NCI-H69 (cell line): ENCODE results near the gene NLRC5.

Experiments
- DNase-seq: peaks from one replicate; lab custom pipeline; 2025; lab: John Stamatoyannopoulos, UW

Gene NLRC5, protein sequence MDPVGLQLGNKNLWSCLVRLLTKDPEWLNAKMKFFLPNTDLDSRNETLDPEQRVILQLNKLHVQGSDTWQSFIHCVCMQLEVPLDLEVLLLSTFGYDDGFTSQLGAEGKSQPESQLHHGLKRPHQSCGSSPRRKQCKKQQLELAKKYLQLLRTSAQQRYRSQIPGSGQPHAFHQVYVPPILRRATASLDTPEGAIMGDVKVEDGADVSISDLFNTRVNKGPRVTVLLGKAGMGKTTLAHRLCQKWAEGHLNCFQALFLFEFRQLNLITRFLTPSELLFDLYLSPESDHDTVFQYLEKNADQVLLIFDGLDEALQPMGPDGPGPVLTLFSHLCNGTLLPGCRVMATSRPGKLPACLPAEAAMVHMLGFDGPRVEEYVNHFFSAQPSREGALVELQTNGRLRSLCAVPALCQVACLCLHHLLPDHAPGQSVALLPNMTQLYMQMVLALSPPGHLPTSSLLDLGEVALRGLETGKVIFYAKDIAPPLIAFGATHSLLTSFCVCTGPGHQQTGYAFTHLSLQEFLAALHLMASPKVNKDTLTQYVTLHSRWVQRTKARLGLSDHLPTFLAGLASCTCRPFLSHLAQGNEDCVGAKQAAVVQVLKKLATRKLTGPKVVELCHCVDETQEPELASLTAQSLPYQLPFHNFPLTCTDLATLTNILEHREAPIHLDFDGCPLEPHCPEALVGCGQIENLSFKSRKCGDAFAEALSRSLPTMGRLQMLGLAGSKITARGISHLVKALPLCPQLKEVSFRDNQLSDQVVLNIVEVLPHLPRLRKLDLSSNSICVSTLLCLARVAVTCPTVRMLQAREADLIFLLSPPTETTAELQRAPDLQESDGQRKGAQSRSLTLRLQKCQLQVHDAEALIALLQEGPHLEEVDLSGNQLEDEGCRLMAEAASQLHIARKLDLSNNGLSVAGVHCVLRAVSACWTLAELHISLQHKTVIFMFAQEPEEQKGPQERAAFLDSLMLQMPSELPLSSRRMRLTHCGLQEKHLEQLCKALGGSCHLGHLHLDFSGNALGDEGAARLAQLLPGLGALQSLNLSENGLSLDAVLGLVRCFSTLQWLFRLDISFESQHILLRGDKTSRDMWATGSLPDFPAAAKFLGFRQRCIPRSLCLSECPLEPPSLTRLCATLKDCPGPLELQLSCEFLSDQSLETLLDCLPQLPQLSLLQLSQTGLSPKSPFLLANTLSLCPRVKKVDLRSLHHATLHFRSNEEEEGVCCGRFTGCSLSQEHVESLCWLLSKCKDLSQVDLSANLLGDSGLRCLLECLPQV (N-terminal part only)

DNA sequence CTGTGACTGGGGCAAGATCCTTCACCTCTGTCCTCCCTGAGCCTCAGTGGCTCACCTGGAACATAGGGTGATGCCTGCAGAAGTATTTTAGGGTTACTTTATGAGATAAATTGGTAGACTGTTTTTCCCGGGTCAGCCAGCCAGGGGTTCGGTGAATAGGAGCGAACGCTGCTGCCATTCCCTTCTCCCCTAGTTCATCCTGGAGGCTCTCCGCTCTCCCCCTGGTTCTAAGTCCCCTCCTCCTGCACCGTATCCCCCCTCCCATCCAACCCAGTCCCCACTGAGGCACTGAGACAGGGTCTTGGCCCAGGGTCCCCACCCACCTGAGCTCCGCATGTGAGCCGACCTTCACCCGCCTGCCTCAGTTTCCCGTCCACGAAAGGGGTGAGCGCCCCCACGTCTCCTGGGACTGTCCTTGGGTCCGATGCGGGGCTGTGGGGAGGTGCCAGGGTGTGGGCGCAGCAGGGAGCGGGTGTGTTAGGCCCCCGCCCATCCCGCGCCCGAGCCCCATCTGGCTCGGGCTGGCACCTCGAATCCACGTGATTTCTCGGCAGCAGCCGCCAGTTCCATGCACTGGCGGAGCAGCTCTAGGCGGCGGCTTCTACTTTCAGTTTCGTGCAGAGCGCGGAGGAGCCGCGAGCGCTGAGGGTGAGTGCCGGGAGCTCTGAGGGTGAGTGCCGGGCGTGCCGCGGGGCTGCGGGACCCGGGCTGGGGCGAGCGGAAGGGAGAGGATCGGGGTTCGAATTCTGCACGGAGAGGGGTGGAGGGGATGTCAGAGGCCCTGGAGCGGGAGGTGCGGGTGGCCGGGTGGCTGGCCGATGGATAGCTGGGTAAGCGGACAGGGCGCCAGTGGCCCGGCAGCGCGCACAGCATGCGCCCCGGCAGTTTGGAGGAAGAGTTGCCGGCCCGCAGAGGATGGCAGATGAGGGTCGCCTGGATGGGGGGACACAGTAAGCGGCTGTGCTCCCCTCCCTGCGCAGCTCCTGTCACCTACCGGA is at the start of gene NLRC5:
NLRC5 (plus strand) TSS at position 610 of the 998 bp plus-strand sequence. CDS start 31,156 bp downstream, outside the sequence.
- DNase-seq = peak; percentile 77

DNA sequence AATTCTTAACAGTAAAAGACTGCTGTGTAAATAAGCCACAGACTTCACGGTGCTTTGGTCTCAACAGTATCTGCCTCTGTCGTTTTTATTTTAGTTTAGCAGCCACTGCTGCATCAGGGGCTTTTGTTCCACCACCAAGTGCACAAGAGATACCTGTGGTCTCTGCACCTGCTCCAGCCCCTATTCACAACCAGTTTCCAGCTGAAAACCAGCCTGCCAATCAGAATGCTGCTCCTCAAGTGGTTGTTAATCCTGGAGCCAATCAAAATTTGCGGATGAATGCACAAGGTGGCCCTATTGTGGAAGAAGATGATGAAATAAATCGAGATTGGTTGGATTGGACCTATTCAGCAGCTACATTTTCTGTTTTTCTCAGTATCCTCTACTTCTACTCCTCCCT is 49.6 kb upstream of the NLRC5 start:
- no peak for DNase-seq

DNA sequence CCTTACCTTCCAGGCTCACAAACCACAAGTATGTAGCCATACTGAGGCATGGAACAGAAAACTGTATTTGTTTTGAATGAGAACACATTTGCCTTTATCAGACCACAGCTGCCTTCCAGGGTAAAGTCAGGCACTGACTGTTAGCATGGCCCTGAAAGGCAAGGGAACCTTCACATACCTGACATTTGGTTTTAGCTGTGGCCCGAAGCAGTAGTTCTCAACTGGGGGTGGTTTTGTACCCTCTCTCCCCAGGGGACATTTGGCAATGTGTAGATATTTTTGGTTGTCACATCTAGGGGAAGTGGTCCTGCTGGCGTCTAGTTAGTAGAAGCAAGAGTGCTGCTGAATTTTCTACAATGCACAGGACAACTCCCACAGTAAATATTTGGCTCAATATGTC is 48.3 kb upstream of the NLRC5 start:
- DNase-seq = no peak

DNA sequence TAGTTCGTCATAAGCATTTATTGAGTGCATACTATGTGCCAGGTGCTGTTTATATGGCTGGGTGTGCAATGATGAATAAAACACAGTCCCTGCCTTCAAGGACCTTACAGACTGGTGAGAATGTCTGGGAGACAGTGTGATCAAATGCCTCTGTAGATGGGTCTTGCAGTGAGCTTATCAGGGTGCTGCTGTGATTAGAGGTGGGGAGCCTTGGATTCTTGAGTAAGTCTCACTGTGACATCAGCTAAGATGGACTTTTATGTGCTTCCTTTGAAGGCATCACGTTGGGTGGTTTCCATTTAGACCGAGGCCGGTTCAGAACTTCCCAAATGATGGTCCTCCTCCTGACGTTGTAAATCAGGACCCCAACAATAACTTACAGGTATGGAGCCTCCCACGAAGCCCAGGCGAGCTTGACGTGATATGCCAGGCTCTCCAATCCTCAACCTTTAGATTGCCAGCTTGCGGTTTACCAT is 47.5 kb upstream of the NLRC5 start:
- no peak for DNase-seq

DNA sequence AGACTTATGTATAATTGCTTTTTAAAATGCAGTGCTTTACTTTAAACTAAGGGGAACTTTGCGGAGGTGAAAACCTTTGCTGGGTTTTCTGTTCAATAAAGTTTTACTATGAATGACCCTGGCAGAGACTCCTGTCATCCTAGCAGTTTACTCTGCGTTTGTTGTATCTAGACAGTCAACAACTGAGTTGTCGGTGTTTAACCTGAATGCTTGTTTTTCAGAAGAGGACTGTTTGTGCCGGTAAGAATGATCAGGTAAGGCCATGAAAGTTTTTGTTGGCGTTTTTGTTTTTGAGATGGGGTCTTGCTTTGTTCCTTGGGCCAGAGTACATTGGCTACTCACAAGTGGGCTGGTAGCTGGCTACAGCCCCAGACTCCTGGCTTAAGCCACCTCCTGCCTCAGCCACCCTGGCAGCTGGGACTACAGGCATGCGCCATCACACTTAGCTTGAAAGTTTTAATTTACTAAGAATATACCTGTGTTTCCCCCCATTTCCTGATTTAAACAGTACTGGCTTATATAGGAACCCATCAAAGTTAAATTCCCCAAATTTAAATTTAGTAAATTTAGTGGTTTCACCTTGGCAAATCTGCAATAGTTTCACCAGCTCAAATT is 45.5 kb upstream of the NLRC5 start:
- no peak for DNase-seq

- DNase-seq = peak; percentile 79
These were observed 44.2 kb upstream of the NLRC5 start for GRCh38 chr16:56944954-56945839.

- no peak for DNase-seq
These were observed 43.4 kb upstream of the NLRC5 start for GRCh38 chr16:56945847-56946527.

- DNase-seq = no peak
These were observed 42.4 kb upstream of the NLRC5 start for GRCh38 chr16:56946767-56947603.

DNA sequence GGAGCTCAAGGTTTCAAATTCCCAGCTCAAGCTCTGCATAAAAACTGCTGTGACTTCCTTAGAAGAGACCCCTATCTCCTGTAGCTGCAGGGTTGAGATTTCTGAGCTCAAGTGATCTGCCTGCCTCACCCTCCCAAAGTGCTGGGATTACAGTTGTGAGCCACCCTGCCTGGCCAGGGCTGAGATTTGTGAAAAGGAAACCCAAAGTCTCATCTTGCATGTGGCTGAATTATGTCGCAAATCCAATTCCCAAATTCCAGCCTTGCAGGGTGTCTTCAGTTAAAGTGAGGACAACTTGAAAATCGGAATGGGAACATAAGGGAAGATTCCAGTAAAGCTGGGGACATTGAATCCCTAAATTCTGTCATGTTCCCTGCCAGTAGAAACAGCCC is 41.8 kb upstream of the NLRC5 start:
- DNase-seq = no peak

- no peak for DNase-seq
These were observed 41.1 kb upstream of the NLRC5 start for GRCh38 chr16:56948234-56948633.

DNA sequence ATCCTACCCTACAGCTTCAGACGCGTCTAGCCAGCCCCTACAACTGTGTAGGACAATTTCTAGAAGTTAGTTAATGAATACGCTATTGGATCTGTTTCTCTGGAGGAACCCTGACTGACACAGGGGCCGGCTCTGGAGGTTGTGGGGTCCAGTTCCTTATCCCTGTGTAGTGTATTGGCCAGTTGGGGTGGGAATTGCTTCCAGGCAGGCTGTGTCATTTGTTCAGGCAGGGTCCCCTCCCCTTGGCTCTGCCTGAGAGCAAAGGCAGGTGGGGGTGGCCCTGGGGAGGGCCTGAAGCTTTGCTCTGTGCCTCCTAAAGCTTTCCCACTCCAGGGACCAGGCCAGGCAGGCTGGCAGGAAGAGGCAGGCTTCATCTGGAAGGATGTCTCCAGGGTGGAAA is 39.3 kb upstream of the NLRC5 start:
- DNase-seq = no peak

DNA sequence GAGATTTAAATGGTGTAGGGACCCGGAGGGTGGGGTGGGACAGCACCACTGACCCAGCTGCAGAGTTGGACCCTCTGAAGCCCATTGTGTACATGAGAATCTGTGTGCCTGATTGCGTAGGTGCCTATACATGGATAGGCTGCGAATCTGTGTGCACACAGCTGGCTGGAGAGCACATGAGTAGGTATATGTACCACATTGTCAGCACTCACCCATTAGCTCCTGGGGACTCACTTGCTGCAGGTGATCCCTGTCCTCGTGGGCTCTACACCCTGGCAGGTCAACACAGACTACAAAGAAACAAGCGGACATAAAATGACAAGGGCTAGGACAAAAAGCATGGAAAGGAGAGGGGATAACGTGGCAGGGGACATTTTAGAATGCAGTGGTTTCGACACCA is 38.9 kb upstream of the NLRC5 start:
- DNase-seq = no peak

DNA sequence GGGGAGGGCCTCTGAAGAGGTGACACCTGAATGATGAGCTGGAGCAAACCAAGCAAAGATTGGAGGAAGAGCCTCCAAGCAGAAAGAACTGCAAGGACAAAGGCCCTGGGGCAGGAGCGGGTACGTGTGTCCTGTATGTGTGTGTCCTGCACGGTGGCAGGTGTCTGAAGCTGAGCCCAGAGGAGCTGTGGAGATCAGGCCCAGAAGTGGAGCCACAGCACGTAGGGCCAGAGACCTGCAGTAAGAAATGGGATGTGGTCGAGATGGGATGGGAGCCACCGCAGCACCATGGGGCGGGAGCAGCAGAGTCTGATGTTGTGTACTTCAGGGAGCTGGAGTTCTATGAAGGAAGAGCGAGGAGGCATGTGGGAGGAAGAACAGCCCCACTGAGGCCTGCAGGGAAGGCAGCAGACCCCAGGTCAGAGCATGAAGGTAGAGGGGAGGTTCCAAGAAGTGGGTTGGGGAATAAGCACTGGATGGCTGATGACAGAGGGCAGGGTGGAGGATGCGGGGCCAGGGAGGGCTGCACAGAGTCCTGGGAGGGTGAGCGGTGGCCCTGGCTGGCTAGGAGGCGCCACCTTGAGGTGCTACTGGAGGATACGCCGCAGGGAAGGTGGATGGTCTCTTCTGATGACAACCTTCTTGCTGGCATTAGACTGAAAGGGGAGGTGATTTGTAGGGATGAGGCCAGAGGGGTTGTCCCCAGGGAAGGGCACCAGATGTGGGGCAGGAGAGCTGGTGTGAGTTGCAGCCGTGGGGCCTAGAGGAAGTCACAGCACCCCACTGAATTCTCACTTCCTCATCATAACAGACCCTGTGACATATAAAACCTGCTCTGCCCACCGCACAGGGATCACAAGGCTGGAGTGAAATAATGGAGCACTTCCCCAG is 38.2 kb upstream of the NLRC5 start:
- DNase-seq = peak; percentile 57

DNA sequence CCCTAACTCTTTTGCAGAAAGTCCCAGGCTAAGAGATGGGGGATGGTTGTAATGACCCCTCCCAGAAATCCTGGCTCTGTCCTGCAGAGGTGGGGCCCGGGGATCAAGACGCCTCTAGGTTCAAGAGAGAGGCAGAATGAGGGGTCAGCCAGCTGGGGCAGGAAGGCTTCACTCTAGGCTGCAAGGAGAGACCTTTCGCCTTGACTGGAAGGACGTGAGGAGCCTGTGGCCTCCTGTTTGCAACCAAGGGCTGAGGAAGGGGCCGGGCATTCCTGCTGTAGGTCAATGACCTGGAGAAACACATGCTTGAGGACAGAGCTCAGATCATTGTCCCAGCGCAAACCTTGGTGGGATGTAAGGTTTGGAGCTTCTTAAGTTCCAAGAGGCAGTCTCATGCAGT is 36.4 kb upstream of the NLRC5 start:
- no peak for DNase-seq

DNA sequence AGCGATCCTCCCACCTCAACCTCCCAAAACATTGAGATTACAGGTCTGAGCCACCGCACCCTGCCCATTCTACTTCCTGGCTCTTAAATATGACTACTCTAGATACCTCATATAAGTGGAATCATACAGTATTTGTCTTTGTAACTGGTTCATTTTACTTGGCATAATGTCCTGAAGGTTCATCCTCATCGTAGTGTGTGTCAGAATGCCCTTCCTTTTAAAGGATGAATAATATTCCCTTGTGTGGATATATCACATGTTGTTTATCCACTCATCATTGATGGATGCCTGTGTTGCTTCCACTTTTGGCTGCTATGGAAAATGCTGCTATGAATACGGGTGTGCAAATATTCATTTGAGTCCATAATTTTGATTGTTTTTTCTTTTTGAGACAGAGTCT is 33.3 kb upstream of the NLRC5 start:
- no peak for DNase-seq

- DNase-seq = no peak
These were observed 32.6 kb upstream of the NLRC5 start for GRCh38 chr16:56956756-56957155.
